OCI-M1 (cell line): ENCODE data around the gene DCUN1D1.
A peak's percentile ranks its signal among the peaks of the same experiment; 100 is the strongest.
"Not testable (repeated sequence)": the region's sequence is repeated elsewhere in the genome, so short reads cannot be mapped to it uniquely, and the experiment has no call there.

Experiments used
- DNase-seq: peaks from one replicate; lab custom pipeline; 2025; lab: John Stamatoyannopoulos, UW

DCUN1D1 gene

GRCh38 chr3:182980204-182981037 is at the start of gene DCUN1D1:
DCUN1D1 (minus strand) TSS chr3:182980538; CDS start chr3:182980489, 49 bp downstream.
- peak; percentile 78 for DNase-seq

- DNase-seq, result no peak
Measured at GRCh38 chr3:183028416-183028815, 48.1 kb upstream of the DCUN1D1 start.

- DNase-seq, result no peak
Measured at GRCh38 chr3:183027276-183027675, 46.9 kb upstream of the DCUN1D1 start.

- no peak for DNase-seq
Measured at GRCh38 chr3:183022936-183023516, 42.7 kb upstream of the DCUN1D1 start.

- DNase-seq, result no peak
Measured at GRCh38 chr3:183018421-183019192, 38.3 kb upstream of the DCUN1D1 start.

- DNase-seq, result peak; percentile 3
Measured at GRCh38 chr3:183015185-183015584, 34.8 kb upstream of the DCUN1D1 start.

GRCh38 chr3:183013856-183014255 is 33.5 kb upstream of the DCUN1D1 start:
- peak; percentile 5 for DNase-seq

- DNase-seq, result no peak
Measured at GRCh38 chr3:183013074-183013473, 32.7 kb upstream of the DCUN1D1 start.

GRCh38 chr3:183008800-183009199 is 28.5 kb upstream of the DCUN1D1 start:
- no peak for DNase-seq

GRCh38 chr3:183008303-183008702 is 28.0 kb upstream of the DCUN1D1 start:
- DNase-seq, result no peak

- DNase-seq, result no peak
Measured at GRCh38 chr3:183006396-183007002, 26.2 kb upstream of the DCUN1D1 start.

- DNase-seq, result no peak
Measured at GRCh38 chr3:182999767-183000166, 19.4 kb upstream of the DCUN1D1 start.

GRCh38 chr3:182993486-182994201 is 13.3 kb upstream of the DCUN1D1 start:
- DNase-seq, result not testable (repeated sequence)

GRCh38 chr3:182989566-182989965 is 9.2 kb upstream of the DCUN1D1 start:
- DNase-seq, result no peak

- no peak for DNase-seq
Measured at GRCh38 chr3:182986021-182986420, 5.7 kb upstream of the DCUN1D1 start.

GRCh38 chr3:182983876-182984275 is 3.5 kb upstream of the DCUN1D1 start:
- DNase-seq, result peak; percentile 14

GRCh38 chr3:182981038-182981380 is 671 bp upstream of the DCUN1D1 start:
- no peak for DNase-seq

GRCh38 chr3:182979674-182980191 is 605 bp downstream of the DCUN1D1 start:
- DNase-seq, result peak; percentile 47

- DNase-seq, result peak; percentile 47
Measured at GRCh38 chr3:182979103-182979673, 1.1 kb downstream of the DCUN1D1 start.

- peak; percentile 20 for DNase-seq
Measured at GRCh38 chr3:182978387-182978786, 2.0 kb downstream of the DCUN1D1 start.

- DNase-seq, result no peak
Measured at GRCh38 chr3:182973047-182973446, 7.3 kb downstream of the DCUN1D1 start.
